ENCODE results near the gene ZFYVE28.

ZFYVE28 gene

GRCh38 chr4:2271279-2272025, 147.0 kb downstream of the ZFYVE28 start:
- DNase-seq (ENCODE audit: low read depth), result no peak

DNA sequence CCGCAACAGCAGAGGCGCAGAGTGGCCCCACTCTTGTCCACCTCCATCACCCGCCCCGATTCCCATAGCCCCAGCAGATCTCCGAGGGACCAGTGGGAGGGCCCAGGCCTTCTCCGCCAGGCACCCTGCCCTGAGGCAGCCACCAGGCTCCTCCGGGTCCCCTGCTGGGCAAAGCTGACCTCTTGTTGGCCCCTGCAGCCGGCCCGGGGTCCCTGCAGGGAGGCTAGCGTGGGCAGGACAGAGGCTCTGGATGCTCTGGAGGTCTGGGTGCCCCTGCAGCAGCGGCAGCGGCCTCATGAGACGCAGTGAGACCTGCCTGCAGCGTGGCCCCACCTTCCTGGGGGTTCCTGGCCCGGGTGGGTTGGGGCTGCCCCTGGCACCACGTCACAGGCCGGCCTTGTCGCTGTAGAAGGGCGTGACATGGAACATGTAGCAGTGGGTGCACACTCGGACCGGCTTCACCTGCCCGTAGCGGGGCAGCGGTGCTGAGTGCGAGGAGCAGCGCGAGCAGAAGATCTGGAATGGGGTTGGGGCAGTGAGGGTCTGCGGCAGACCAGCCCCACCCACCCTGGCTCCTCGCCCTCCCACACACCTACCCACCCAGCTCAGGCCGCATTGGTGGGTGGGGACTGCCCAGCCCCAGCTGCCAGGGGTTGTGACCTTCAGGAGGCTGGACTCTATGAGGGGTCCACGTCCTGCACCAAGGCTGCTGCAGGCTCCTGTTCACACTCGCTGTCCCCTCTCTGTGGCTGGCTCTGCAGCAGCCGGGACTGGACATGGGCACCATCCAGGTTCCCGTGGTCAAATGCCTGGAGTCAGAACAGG, 147.9 kb downstream of the ZFYVE28 start:
- no peak for DNase-seq (ENCODE audit: low read depth)

DNA sequence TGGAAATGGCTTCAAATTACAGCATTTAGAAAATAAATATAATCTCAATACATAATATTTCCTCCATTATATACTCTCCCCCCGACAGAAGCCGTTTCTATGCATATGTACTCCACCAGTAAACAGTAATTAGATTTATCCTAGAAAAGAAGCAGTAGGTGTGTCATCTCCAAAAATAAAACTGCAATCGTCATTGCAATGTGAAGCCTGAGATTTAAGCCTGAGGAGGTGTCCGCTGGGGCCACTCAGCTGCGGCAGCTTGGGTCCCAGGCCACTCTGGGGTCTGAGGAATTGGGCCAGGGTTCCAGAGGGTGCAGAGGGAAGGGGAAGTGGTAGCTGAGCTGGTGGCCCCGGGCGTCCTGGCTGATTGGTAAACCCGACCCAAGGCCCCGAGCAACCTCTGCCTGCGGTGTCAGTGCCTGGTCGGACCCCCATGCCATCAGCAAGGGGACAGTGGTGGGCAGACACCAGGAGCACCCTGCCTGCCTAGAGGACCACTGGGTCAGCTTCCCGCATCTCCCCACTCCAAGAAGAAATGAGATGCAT, 148.8 kb downstream of the ZFYVE28 start:
- no peak for DNase-seq (ENCODE audit: low read depth)

DNA sequence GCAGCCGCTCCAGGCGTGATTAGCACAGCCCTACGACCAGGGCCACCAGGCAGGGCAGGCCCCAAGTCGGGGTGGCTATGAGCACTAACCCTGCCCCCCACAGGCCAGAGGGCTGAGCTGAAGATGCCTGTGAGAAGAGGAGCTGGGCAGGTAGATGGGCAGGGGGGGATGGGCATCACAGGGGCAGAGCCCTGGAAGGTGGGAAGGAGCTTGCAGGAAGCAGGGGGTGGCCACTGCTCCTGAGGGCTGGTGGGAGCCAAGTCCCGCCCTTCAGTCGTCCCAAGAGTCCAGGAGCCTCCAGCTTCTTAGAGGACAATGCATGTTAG, 149.3 kb downstream of the ZFYVE28 start:
- no peak for DNase-seq (ENCODE audit: low read depth)

DNA sequence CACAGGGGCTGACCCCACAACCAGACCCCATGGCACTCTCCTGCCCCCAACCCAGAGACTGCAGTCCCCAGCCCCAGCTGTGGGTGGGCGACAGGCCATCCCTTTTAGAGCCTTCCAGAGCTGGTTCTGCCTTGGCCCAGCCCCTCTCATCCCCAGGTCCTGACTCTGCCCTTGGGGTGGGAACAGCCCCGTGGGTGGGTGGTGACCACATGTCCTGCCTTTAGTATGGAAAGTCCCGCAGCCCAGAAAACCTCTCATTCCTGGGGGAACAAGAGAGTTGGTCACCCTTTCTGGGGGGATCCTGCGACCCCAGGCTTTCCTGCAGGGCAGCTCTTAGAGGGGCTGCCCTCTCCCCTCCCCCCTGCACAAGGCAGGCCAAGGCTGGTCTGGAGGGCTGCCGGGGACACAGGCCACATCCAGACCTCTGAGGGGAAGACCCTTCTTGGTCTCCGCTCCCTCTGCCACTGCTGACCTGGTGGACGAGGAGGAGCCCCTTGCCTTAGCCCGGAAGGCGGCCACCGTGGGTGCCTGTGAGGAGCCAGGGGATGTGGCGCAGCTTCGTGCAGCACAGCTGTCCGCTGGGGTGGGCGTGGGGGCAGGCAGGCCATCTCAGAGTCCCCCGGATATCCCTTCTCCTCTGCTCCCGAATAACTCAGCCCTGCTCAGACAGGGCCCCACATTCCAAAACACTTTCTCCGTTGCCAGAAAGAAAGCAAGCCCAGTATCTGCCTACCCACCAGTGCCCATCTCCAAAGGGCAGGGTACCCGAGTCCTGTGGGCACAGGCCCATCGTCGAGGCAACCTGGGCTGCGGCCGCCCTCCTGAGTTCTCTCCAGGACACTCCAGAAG, 149.9 kb downstream of the ZFYVE28 start:
- no peak for DNase-seq (ENCODE audit: low read depth)

- no peak for DNase-seq (ENCODE audit: low read depth)
Observed at GRCh38 chr4:2267841-2268240, 150.6 kb downstream of the ZFYVE28 start.

- no peak for DNase-seq (ENCODE audit: low read depth)
Observed at GRCh38 chr4:2267320-2267811, 151.1 kb downstream of the ZFYVE28 start.

GRCh38 chr4:2266821-2267220, 151.6 kb downstream of the ZFYVE28 start:
- no peak for DNase-seq (ENCODE audit: low read depth)

DNA sequence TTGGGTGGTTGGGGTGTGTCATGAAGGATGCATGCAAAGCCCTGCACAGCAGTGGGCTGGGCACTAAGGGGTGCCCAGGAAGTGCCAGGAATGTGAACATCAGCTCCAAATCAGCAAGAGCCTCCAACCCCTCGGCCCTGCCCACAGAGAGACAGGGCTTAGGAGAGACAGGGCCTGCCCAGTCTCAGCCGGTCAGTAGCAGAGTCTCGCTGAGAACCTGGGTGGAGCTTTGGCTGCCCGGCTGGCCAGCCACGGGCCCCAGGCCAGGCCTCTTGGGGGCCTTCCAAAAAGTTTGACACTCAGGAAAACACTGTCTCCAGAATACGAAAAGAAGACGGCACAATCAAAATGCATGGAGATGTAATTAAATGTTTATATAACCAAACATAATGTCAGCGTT, 152.3 kb downstream of the ZFYVE28 start:
- DNase-seq (ENCODE audit: low read depth), result no peak

DNA sequence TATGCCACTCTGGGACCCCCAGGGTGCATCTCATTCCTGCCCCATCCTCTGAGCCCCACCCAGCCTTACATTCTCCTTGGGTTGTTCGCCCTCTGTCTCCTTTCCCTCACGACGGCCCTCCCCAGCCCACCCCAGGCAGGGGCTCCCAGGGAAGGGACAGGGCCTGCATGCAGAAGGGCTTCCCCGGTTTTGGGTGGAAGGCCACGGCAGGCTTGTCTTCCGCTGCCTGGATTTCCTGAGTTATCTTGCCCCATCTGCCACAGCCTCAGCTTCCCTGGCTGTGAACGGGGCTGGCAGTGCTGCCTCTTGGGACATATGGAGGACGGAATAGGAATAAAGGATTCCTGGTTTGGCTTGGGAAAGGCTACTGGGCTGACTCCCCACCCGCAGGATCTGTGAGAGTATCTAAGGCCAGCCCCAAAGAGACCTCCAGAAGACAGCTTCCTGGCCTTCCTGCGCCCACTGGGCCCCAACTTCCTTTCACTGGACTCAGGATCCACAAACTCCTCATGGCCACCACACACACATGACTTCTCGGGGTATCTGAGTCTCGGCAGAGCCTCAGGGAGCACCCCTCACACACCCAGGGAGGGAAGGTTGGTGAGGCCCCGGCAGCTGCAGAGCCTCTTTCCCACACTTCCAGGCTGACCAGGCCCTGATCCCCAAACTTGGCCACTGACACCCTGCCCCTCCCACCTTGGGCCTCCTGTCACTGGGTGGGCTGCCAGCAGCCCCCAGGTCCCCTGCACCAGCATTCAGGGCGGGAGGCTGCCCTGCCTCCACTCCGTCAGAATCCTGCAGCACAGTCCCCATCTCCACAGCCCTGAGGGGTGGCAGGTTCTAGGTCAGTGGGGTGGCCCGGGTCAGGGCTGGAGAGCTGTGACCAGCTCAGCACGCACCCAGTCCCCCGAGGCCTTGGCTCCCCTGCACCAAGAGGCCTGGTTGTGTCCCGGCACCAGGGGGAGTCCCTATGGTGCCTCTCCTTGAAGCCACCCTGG, 153.0 kb downstream of the ZFYVE28 start:
- no peak for DNase-seq (ENCODE audit: low read depth)

DNA sequence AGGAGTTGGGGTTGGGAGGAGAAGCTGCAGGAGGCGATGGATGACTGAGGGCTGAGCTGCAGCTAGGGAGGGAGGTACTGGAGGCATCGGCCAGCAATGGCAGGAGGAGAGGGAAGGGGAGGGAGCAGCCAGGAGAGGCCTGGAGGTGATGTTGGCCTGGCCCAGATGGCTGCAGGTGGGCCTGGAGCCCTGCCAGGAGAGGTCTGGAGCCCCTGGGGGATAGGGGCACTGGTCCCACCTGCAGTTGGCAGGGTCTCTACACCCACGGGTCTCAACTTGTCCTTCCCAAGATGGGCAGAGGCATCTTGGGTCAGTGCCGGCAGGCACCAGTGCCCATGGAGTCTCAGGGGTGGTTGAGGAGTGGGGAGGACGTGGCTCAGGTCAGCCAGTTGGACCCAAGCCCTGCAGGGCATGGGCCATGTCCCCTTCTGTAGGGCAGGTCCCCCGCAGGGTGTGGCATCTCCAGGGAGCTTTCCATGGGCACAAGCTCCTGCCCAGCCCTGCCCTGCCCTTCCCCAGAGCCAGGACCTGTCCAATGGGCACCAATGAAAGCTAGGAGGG, 153.9 kb downstream of the ZFYVE28 start:
- no peak for DNase-seq (ENCODE audit: low read depth)

- DNase-seq (ENCODE audit: low read depth), result no peak
Observed at GRCh38 chr4:2263926-2264321, 154.5 kb downstream of the ZFYVE28 start.

- DNase-seq (ENCODE audit: low read depth), result no peak
Observed at GRCh38 chr4:2262944-2263250, 155.5 kb downstream of the ZFYVE28 start.

- DNase-seq (ENCODE audit: low read depth), result peak; percentile 92
Observed at GRCh38 chr4:2262145-2262943, 156.1 kb downstream of the ZFYVE28 start.

- no peak for DNase-seq (ENCODE audit: low read depth)
Observed at GRCh38 chr4:2261853-2262144, 156.6 kb downstream of the ZFYVE28 start, which contains the start of gene MXD4. MXD4 (minus strand) TSS chr4:2262109; CDS start chr4:2261980, 129 bp downstream.

DNA sequence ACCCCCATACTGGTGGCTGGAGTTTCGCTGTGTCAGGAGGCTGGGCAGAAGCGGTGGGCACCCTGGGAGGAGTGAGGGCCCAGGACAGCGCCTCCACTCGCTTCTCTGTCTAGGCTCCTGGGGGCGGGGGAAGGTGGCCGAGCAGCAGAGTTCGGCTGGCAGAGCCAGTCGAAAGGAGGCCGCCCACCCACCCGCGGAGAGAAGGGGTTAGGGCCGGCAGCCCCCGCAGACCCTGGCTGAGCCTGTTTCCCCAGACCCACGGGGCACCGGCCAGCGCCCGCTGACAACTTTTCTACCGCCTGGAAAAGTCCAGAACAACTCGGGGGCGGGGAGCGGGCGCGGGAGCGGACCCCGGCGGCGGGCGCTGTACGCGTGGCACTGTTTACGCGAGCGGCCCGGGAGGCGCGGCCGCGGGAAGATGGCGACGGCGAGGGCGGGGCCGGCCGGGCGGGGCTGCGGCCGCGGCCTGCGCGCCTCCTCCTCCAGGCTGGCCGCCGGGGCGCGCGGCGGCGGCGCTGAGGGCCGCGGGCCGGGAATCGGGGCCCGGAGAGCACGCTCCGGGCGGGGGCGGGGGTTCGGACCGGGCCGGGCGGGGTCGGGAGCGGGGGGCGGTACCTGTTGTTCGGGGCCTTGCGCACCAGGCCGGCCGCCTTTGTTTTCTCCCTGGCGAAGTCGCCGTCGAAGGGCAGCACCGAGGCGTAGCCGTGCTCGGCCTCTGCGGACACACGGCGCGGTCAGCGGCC, 157.2 kb downstream of the ZFYVE28 start:
- DNase-seq (ENCODE audit: low read depth), result peak; percentile 15

DNA sequence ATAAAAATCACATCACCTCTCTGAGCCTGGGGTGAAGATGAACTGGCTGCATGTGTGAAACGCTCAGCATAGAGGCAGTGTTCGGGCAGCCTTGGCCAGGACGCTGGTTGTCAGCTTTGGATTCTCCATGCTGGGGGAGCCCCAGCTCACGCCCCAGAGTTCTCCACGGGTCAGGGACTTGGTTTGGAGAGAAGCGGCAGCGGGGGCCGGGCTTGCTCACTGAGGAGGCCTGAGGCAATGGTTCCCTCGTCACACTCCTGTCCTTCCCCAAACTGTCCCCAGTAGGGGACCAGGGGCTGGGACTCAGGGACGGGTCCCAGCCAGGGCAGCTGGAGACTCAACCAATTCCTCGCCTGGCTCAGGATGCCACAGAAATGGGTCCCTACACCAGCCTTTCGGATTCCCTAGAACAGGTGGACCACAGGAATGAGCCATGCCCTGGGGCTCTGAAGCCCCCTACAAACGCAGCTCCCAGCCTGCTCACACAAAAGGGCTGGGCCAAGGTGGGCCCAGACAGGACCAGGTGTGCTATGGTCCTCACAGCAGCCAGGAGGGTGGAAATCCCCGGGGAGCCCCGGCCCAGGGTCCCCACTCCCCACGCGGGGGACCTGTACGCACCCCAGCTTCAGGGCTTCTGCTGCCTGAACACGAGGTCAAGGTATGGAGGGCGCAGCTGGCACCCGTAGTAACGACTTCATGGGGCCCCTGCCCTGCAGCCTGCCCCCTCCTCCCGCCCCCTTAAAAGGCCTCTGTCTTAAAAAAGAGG, 157.9 kb downstream of the ZFYVE28 start:
- DNase-seq (ENCODE audit: low read depth), result no peak

DNA sequence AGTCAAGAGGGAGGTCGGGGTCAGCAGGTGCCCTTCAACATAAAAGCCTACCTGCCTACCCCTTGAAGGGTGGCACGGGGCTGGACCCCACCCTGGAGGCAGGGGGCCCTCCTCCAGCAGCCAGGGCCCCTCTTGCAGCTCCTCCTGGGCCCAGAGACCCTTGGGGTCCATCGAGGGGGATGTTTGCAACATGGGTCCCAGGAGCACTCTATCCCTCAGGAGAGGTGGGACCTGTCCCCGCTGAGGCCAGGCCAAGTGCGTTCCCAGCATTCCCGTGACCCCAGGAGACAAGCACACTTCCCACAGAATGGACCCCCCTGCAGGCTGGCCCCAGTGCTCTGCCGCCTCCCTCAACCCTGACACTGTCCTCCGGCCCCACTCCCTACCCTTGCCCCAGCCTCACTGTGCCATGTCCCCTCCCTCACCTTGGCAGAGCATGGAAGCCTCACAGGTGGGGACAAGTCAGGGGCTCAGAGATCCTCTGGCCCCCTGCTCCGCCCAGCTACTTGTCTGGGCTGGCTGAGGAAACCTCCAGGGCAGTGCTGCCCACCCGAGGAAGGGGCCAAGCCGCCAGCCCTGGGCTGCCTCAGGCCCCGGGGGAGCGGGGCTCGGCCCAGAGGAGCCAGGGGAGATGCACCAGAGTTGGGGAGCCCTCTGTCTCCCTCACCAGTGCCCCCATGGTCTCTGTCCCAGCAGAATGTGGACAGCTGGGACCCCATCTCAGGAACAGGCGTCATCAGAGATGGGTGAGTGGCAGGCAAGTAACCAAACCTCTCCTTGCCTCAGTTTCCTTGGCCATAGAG, 158.7 kb downstream of the ZFYVE28 start:
- no peak for DNase-seq (ENCODE audit: low read depth)
